HepG2 (cell line): Measurements from ENCODE around the gene TUBA4A. TPM values are rescaled to one million over a fixed set of nuclear protein-coding genes. Genes with fewer than 3 reads are reported as not detected.

Source experiments
- ARHGAP35 ChIP-seq: sonication (generic); formaldehyde crosslinking; IDR thresholded peaks from 2 replicates; pipeline ENCODE4 v1.9.0; 2022; ENCODE audit warnings: mild to moderate bottlenecking, inconsistent platforms, moderate library complexity, missing genetic modification reagents, borderline replicate concordance
- ELF3 ChIP-seq: IDR thresholded peaks from 2 replicates; pipeline ENCODE4 v1.6.1; 2016; ENCODE audit warnings: missing genetic modification reagents, missing compliant biosample characterization
- FOSL1 ChIP-seq: sonication (generic); formaldehyde crosslinking; IDR thresholded peaks from 2 replicates; pipeline ENCODE4 v1.9.0; 2021; ENCODE audit warnings: missing genetic modification reagents, borderline replicate concordance
- MTF1 ChIP-seq: sonication (generic); formaldehyde crosslinking; IDR thresholded peaks from 2 replicates; pipeline ENCODE4 v1.5.0; 2020; ENCODE audit warnings: missing genetic modification reagents
- MXD4 ChIP-seq: IDR thresholded peaks from 2 replicates; pipeline ENCODE4 v1.6.1; 2016; ENCODE audit warnings: mild to moderate bottlenecking, missing biosample characterization, missing genetic modification reagents
- SALL2 ChIP-seq: sonication (generic); formaldehyde crosslinking; IDR thresholded peaks from 2 replicates; pipeline ENCODE4 v1.8.1; 2023; ENCODE audit warnings: mild to moderate bottlenecking, missing genetic modification reagents, inconsistent platforms
- SIX4 ChIP-seq: sonication (generic); formaldehyde crosslinking; IDR thresholded peaks from 2 replicates; pipeline ENCODE4 v1.4.0; 2020; ENCODE audit warnings: missing genetic modification reagents
- SMC3 ChIP-seq: IDR thresholded peaks from 2 replicates; pipeline ENCODE4 v1.6.1; 2011; ENCODE audit warnings: low read length, improper control_type of control experiment
- SOX13 ChIP-seq, 3 experiments: fragments of 450-650 bp in 1 of 3; sonication (generic) in 1 of 3; formaldehyde crosslinking in 1 of 3; IDR thresholded peaks in 2 of 3; conservative IDR thresholded peaks in 1 of 3; 2 replicates each; pipeline versions ENCODE4 v1.5.0 to v1.6.1; 2016 to 2020; ENCODE audit warnings: antibody characterized with exemption in 1 of 3, mild to moderate bottlenecking in 1 of 3, missing compliant biosample characterization in 1 of 3, missing genetic modification reagents in 1 of 3, moderate library complexity in 1 of 3
- SRSF4 ChIP-seq: fragments of 200-400 bp; formaldehyde crosslinking; IDR thresholded peaks from one replicate; pipeline ENCODE4 v1.6.1; 2018; ENCODE audit warnings: mild to moderate bottlenecking, low read depth, low read length, moderate library complexity; ENCODE audit not compliant: poor library complexity, severe bottlenecking
- TAF1 ChIP-seq: sonication (generic); formaldehyde crosslinking; IDR thresholded peaks from 2 replicates; pipeline ENCODE4 v1.4.0; 2020; ENCODE audit warnings: missing genetic modification reagents
- TBL1XR1 ChIP-seq: fragments of 150-350 bp; IDR thresholded peaks from 2 replicates; pipeline ENCODE4 v1.6.1; 2014; ENCODE audit warnings: borderline replicate concordance, low read length; ENCODE audit not compliant: partially characterized antibody
- TGIF2 ChIP-seq: IDR thresholded peaks from 2 replicates; pipeline ENCODE4 v1.6.1; 2016; ENCODE audit warnings: control low read depth, missing compliant biosample characterization
- TOE1 ChIP-seq: sonication (generic); formaldehyde crosslinking; IDR thresholded peaks from 2 replicates; pipeline ENCODE4 v1.4.0; 2020; ENCODE audit warnings: mild to moderate bottlenecking, missing genetic modification reagents
- TOPORS ChIP-seq: sonication (generic); formaldehyde crosslinking; IDR thresholded peaks from 2 replicates; pipeline ENCODE4 v1.8.0; 2023; ENCODE audit warnings: mild to moderate bottlenecking, missing genetic modification reagents
- ZBTB20 ChIP-seq: sonication (generic); formaldehyde crosslinking; IDR thresholded peaks from 2 replicates; pipeline ENCODE4 v1.8.1; 2023; ENCODE audit warnings: missing genetic modification reagents, low read depth, mild to moderate bottlenecking, borderline replicate concordance
- ZNF510 ChIP-seq: sonication (generic); formaldehyde crosslinking; IDR thresholded peaks from 2 replicates; pipeline ENCODE4 v1.4.0; 2020; ENCODE audit warnings: low read depth, mild to moderate bottlenecking, missing genetic modification reagents
- ZNF780A ChIP-seq: sonication (generic); formaldehyde crosslinking; IDR thresholded peaks from 2 replicates; pipeline ENCODE4 v1.8.0; 2022; ENCODE audit warnings: mild to moderate bottlenecking, missing genetic modification reagents, moderate library complexity
- ZNF850 ChIP-seq: sonication (generic); formaldehyde crosslinking; conservative IDR thresholded peaks from 2 replicates; pipeline ENCODE4 v1.9.0; 2021; ENCODE audit warnings: mild to moderate bottlenecking, missing genetic modification reagents
- polyA plus RNA-seq, 8 experiments: library from polyadenylated mRNA; depleted of rRNA in 3 of 8; stranded (reverse) in 7 of 8; unstranded in 1 of 8; fragments of >200 nt; fragmentation: Illumina TruSeq in 4 of 8; extraction: Trizol in 4 of 8; gene quantifications; 2 replicates each; pipeline versions ENCODE4 v1.2.1 to v1.2.3, GENCODE V29; 2011 to 2016; ENCODE audit warnings: low read depth in 4 of 8, missing spikeins in 1 of 8, mixed read lengths in 1 of 8; ENCODE audit not compliant: insufficient read depth in 1 of 8
- total RNA-seq, 5 experiments: library from RNA; depleted of rRNA; stranded (reverse); fragments of >200 nt; fragmentation: Illumina TruSeq; extraction: Trizol; gene quantifications; 2 replicates each; pipeline ENCODE4 v1.2.3, GENCODE V29; 2016; ENCODE audit warnings: low read depth in 1 of 5
- TF ChIP-seq, protein P1 (sequence below): sonication (generic); formaldehyde crosslinking; IDR thresholded peaks from 2 replicates; pipeline ENCODE4 v1.9.0; 2021; ENCODE audit warnings: missing genetic modification reagents, borderline replicate concordance
- TF ChIP-seq, protein P2 (sequence below): sonication (generic); formaldehyde crosslinking; IDR thresholded peaks from 2 replicates; pipeline ENCODE4 v1.4.0; 2020; ENCODE audit warnings: missing genetic modification reagents
- TF ChIP-seq, protein P3 (sequence below): sonication (generic); formaldehyde crosslinking; IDR thresholded peaks from 2 replicates; pipeline ENCODE4 v1.8.0; 2022; ENCODE audit warnings: mild to moderate bottlenecking, missing genetic modification reagents, moderate library complexity

The TUBA4A gene
- total and polyA plus RNA-seq, 2 of the 13 experiments (the other 11 are each of a cell fraction or from before 2014, with no cell fraction given), result 1.3 to 12.7 TPM

DNA sequence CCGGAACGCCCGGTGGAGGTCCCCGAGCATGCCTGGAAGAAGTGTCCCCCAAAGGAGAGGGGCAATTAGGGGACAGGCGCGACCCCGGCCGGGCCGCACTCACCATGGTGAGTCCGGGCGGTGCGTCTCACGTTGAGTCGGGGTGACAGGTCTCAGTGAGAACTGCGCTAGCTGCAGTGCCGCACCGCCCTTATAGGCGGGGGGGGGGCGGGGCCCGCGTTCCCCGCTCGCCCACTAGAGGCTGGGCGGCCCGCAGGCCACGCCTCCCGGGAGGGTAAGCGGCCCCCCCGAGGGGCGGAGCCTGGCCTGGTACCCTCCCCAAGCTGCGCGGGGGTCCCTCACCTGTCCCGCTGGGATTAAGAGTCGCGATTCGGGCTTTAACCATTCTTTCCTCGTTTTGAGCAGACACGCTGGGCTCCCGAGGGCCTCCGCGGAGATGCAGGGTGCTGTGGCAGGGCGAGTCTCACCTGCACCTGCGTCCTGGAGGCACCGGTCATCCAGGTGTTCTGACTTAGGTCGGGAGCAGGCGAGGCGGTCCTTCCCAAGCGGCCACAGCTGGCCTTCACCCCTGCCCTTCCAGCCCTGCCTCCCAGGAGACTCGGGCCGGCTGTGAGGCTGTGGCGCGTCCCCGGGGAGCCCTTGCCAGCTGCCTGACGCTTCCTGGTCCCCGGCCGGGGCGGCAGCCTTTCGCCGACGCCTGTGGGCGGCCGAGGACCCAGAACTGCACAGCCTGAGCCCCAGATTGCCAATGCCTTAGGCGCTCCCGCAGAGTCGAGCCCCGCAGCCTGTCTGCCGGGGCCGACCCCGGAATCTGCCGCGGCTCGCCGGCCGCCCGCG, at the start of gene TUBA4A (continued):
- peak; percentile 10; the same call in 1 of the 2 replicates for TF ChIP-seq FOSL1 (CRISPR knock-in tag)
- TF ChIP-seq, protein P1, sequence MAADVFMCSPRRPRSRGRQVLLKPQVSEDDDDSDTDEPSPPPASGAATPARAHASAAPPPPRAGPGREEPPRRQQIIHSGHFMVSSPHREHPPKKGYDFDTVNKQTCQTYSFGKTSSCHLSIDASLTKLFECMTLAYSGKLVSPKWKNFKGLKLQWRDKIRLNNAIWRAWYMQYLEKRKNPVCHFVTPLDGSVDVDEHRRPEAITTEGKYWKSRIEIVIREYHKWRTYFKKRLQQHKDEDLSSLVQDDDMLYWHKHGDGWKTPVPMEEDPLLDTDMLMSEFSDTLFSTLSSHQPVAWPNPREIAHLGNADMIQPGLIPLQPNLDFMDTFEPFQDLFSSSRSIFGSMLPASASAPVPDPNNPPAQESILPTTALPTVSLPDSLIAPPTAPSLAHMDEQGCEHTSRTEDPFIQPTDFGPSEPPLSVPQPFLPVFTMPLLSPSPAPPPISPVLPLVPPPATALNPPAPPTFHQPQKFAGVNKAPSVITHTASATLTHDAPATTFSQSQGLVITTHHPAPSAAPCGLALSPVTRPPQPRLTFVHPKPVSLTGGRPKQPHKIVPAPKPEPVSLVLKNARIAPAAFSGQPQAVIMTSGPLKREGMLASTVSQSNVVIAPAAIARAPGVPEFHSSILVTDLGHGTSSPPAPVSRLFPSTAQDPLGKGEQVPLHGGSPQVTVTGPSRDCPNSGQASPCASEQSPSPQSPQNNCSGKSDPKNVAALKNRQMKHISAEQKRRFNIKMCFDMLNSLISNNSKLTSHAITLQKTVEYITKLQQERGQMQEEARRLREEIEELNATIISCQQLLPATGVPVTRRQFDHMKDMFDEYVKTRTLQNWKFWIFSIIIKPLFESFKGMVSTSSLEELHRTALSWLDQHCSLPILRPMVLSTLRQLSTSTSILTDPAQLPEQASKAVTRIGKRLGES, result no peak
- 0 out of 2 replicates have a peak, but pooled peaks have one; percentile 12 for TF ChIP-seq ZBTB20 (CRISPR knock-in tag)
- TF ChIP-seq ELF3 (CRISPR knock-in tag), result no peak; the same call in 1 of the 2 replicates
- 0 out of 2 replicates have a peak, but pooled peaks have one; percentile 32 for TF ChIP-seq TOPORS (CRISPR knock-in tag)
- TF ChIP-seq SOX13 (IDR thresholded peaks at IDR 0.05), result no peak
- no peak for TF ChIP-seq SOX13 (CRISPR knock-in tag; conservative IDR thresholded peaks at IDR 0.05 in 1 of 2, IDR thresholded peaks at IDR 0.05 in 1 of 2)
- TF ChIP-seq, protein P2, sequence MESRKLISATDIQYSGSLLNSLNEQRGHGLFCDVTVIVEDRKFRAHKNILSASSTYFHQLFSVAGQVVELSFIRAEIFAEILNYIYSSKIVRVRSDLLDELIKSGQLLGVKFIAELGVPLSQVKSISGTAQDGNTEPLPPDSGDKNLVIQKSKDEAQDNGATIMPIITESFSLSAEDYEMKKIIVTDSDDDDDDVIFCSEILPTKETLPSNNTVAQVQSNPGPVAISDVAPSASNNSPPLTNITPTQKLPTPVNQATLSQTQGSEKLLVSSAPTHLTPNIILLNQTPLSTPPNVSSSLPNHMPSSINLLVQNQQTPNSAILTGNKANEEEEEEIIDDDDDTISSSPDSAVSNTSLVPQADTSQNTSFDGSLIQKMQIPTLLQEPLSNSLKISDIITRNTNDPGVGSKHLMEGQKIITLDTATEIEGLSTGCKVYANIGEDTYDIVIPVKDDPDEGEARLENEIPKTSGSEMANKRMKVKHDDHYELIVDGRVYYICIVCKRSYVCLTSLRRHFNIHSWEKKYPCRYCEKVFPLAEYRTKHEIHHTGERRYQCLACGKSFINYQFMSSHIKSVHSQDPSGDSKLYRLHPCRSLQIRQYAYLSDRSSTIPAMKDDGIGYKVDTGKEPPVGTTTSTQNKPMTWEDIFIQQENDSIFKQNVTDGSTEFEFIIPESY (CRISPR knock-in tag), result no peak
- TF ChIP-seq TOE1, result no peak
- no peak for TF ChIP-seq ARHGAP35
- no peak for TF ChIP-seq TBL1XR1
- 0 out of 2 replicates have a peak, but pooled peaks have one; percentile 58 for TF ChIP-seq TGIF2 (CRISPR knock-in tag)
- TF ChIP-seq MTF1 (CRISPR knock-in tag), result no peak
- TF ChIP-seq SMC3, result no peak
- TF ChIP-seq SIX4 (CRISPR knock-in tag), result no peak
- TF ChIP-seq, protein P3, sequence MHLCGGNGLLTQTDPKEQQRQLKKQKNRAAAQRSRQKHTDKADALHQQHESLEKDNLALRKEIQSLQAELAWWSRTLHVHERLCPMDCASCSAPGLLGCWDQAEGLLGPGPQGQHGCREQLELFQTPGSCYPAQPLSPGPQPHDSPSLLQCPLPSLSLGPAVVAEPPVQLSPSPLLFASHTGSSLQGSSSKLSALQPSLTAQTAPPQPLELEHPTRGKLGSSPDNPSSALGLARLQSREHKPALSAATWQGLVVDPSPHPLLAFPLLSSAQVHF (CRISPR knock-in tag), result no peak
- TF ChIP-seq SALL2 (CRISPR knock-in tag), result peak; percentile 63; the same call in 1 of the 2 replicates
- TF ChIP-seq SRSF4, result no peak
- TF ChIP-seq TAF1, result peak; percentile 63
- TF ChIP-seq MXD4 (CRISPR knock-in tag), result no peak; the same call in 1 of the 2 replicates
- 0 out of 2 replicates have a peak, but pooled peaks have one; percentile 38 for TF ChIP-seq ZNF510 (CRISPR knock-in tag)
- TF ChIP-seq ZNF780A, result no peak
- no peak for TF ChIP-seq ZNF850 (CRISPR knock-in tag)
